Keratinocyte (primary cell): ENCODE results near the gene APP.

Experiments used
- EZH2 ChIP-seq: IDR thresholded peaks from one replicate; pipeline ENCODE4 v1.6.1; 2012; ENCODE audit warnings: inconsistent platforms, mild to moderate bottlenecking, low read length, moderate library complexity
- TF ChIP-seq, protein P1 (sequence below), 3 experiments: IDR thresholded peaks in 1 of 3; conservative IDR thresholded peaks in 1 of 3; optimal IDR thresholded peaks in 1 of 3; 2 replicates in 2 of 3; 3 replicates in 1 of 3; pipeline versions ENCODE3 to v1.5.1; 2011; ENCODE audit warnings: low read length in 3 of 3, mild to moderate bottlenecking in 3 of 3, moderate library complexity in 2 of 3, control low read depth in 1 of 3, inconsistent platforms in 1 of 3; ENCODE audit not compliant: insufficient read depth in 2 of 3; ENCODE audit errors: extremely low read depth in 1 of 3

GRCh38 chr21:26194811-26195251 lies 24.3 kb upstream of the APP start:
- TF ChIP-seq, protein P1, sequence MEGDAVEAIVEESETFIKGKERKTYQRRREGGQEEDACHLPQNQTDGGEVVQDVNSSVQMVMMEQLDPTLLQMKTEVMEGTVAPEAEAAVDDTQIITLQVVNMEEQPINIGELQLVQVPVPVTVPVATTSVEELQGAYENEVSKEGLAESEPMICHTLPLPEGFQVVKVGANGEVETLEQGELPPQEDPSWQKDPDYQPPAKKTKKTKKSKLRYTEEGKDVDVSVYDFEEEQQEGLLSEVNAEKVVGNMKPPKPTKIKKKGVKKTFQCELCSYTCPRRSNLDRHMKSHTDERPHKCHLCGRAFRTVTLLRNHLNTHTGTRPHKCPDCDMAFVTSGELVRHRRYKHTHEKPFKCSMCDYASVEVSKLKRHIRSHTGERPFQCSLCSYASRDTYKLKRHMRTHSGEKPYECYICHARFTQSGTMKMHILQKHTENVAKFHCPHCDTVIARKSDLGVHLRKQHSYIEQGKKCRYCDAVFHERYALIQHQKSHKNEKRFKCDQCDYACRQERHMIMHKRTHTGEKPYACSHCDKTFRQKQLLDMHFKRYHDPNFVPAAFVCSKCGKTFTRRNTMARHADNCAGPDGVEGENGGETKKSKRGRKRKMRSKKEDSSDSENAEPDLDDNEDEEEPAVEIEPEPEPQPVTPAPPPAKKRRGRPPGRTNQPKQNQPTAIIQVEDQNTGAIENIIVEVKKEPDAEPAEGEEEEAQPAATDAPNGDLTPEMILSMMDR (optimal IDR thresholded peaks at IDR 0.05 in 1 of 3, IDR thresholded peaks at IDR 0.05 in 1 of 3, conservative IDR thresholded peaks at IDR 0.05 in 1 of 3; ENCODE audit: extremely low read depth in 1 of 3, insufficient read depth in 2 of 3, low read length in 3 of 3): no peak
- no peak for TF ChIP-seq EZH2
